ENCODE results near the gene L3MBTL2.

The L3MBTL2 gene

GRCh38 chr22:41280854-41281253 is 75.7 kb downstream of the L3MBTL2 start:
- no peak for DNase-seq

Data from stimulated activated naive CD4-positive, alpha-beta T cell treated with Interleukin-2 at 50 U/mL for 16 hours (primary cell).